H9 (cell line): ENCODE results near the gene ITGB8. TPM values are rescaled to one million over a fixed set of nuclear protein-coding genes. Genes with fewer than 3 reads are reported as not detected.

Source experiments
- DNase-seq: peaks from one replicate; pipeline ENCODE4 v3.0.0-alpha.2; 2017
- H2AFZ ChIP-seq: one replicate; pipeline ENCODE4 v1.6.1; 2013; ENCODE audit warnings: mild to moderate bottlenecking, low read length, control low read depth, moderate library complexity
- H2AK5ac ChIP-seq: 2 replicates; pipeline ENCODE4 v1.6.1; 2013; ENCODE audit warnings: low read length, control low read depth, mixed read lengths; ENCODE audit not compliant: insufficient read length
- H2BK120ac ChIP-seq: one replicate; pipeline ENCODE4 v1.6.1; 2013; ENCODE audit warnings: low read depth, mild to moderate bottlenecking, low read length, control low read depth, inconsistent platforms; ENCODE audit not compliant: poor library complexity, severe bottlenecking
- H2BK12ac ChIP-seq: 2 replicates; pipeline ENCODE4 v1.6.1; 2013; ENCODE audit warnings: low read length, control low read depth, mixed read lengths, low read depth; ENCODE audit not compliant: insufficient read length
- H2BK15ac ChIP-seq: 2 replicates; pipeline ENCODE4 v1.6.1; 2013; ENCODE audit warnings: low read depth, low read length, control low read depth
- H2BK20ac ChIP-seq: one replicate; pipeline ENCODE4 v1.6.1; 2013; ENCODE audit warnings: low read depth, mild to moderate bottlenecking, low read length, control low read depth, inconsistent platforms; ENCODE audit not compliant: poor library complexity, severe bottlenecking
- H2BK5ac ChIP-seq: 2 replicates; pipeline ENCODE4 v1.6.1; 2013; ENCODE audit warnings: low read length, control low read depth, mixed read lengths; ENCODE audit not compliant: insufficient read length
- H3K14ac ChIP-seq: 2 replicates; pipeline ENCODE4 v1.6.1; 2013; ENCODE audit warnings: low read length, control low read depth; ENCODE audit not compliant: insufficient read depth
- H3K18ac ChIP-seq: 2 replicates; pipeline ENCODE4 v1.6.1; 2013; ENCODE audit warnings: low read depth, mild to moderate bottlenecking, mixed read lengths, low read length, control low read depth; ENCODE audit not compliant: insufficient read length
- H3K23ac ChIP-seq: 2 replicates; pipeline ENCODE4 v1.6.1; 2013; ENCODE audit warnings: low read length, control low read depth, mixed read lengths, low read depth; ENCODE audit not compliant: insufficient read length
- H3K23me2 ChIP-seq: 2 replicates; pipeline ENCODE4 v1.6.1; 2013; ENCODE audit warnings: low read depth, mild to moderate bottlenecking, mixed read lengths, low read length, control low read depth; ENCODE audit not compliant: insufficient read length, poor library complexity, severe bottlenecking
- H3K27ac ChIP-seq: 2 replicates; pipeline ENCODE4 v1.5.1; 2013; ENCODE audit warnings: low read length, control low read depth, mixed read lengths, low read depth; ENCODE audit not compliant: insufficient read length
- H3K27me3 ChIP-seq: 2 replicates; pipeline ENCODE4 v1.6.1; 2013; ENCODE audit warnings: low read length, control low read depth, inconsistent platforms; ENCODE audit not compliant: insufficient read depth
- H3K4ac ChIP-seq: 2 replicates; pipeline ENCODE4 v1.6.1; 2013; ENCODE audit warnings: low read depth, mild to moderate bottlenecking, control low read depth, inconsistent platforms, low read length, moderate library complexity
- H3K4me1 ChIP-seq: 2 replicates; pipeline ENCODE4 v1.6.1; 2013; ENCODE audit warnings: low read length, control low read depth, inconsistent platforms; ENCODE audit not compliant: insufficient read depth
- H3K4me2 ChIP-seq: 2 replicates; pipeline ENCODE4 v1.6.1; 2013; ENCODE audit warnings: low read length, control low read depth, mixed read lengths; ENCODE audit not compliant: insufficient read length, insufficient read depth
- H3K56ac ChIP-seq: 2 replicates; pipeline ENCODE4 v1.6.1; 2013; ENCODE audit warnings: low read depth, mild to moderate bottlenecking, mixed read lengths, low read length, control low read depth; ENCODE audit not compliant: insufficient read length
- H3K79me1 ChIP-seq: 2 replicates; pipeline ENCODE4 v1.6.1; 2013; ENCODE audit warnings: low read depth, mild to moderate bottlenecking, moderate library complexity, low read length, control low read depth, inconsistent platforms; ENCODE audit not compliant: insufficient read depth, poor library complexity, severe bottlenecking
- H3K79me2 ChIP-seq: 2 replicates; pipeline ENCODE4 v1.6.1; 2013; ENCODE audit warnings: low read length, control low read depth, inconsistent platforms; ENCODE audit not compliant: insufficient read depth
- H3K9ac ChIP-seq: 2 replicates; pipeline ENCODE4 v1.6.1; 2013; ENCODE audit warnings: low read length, control low read depth, mixed read lengths; ENCODE audit not compliant: insufficient read length; ENCODE audit errors: extremely low read depth
- H3K9me3 ChIP-seq: one replicate; pipeline ENCODE4 v1.6.1; 2013; ENCODE audit warnings: low read depth, low read length, inconsistent platforms; ENCODE audit not compliant: control insufficient read depth
- H3T11ph ChIP-seq: one replicate; pipeline ENCODE4 v1.6.1; 2013; ENCODE audit warnings: mild to moderate bottlenecking, low read length, control low read depth, inconsistent platforms
- H4K20me1 ChIP-seq: one replicate; pipeline ENCODE4 v1.6.1; 2013; ENCODE audit not compliant: control insufficient read depth, insufficient read length, insufficient read depth
- H4K5ac ChIP-seq: 2 replicates; pipeline ENCODE4 v1.6.1; 2013; ENCODE audit warnings: low read depth, mild to moderate bottlenecking, mixed read lengths, low read length, control low read depth; ENCODE audit not compliant: insufficient read length
- H4K8ac ChIP-seq: replicated peaks from 2 replicates; pipeline ENCODE4 v1.6.1; 2013; ENCODE audit warnings: low read length, control low read depth, mixed read lengths, low read depth; ENCODE audit not compliant: insufficient read length
- H4K91ac ChIP-seq: 2 replicates; pipeline ENCODE4 v1.6.1; 2013; ENCODE audit warnings: low read depth, mild to moderate bottlenecking, moderate library complexity, mixed read lengths, low read length, control low read depth; ENCODE audit not compliant: insufficient read length
- H3K27ac Mint-ChIP-seq, 3 experiments: 2 replicates in 2 of 3; 3 replicates in 1 of 3; pipeline ENCODE4 v1.8.0; 2020 to 2021; ENCODE audit warnings: mixed read lengths in 3 of 3, mild to moderate bottlenecking in 1 of 3, moderate library complexity in 1 of 3
- H3K27me3 Mint-ChIP-seq: 2 replicates; pipeline ENCODE4 v1.8.0; 2021; ENCODE audit warnings: low read depth, mild to moderate bottlenecking, moderate library complexity, mixed read lengths
- H3K36me3 Mint-ChIP-seq, 3 experiments: 2 replicates in 2 of 3; 3 replicates in 1 of 3; pipeline ENCODE4 v1.8.0; 2020 to 2021; ENCODE audit warnings: low read depth in 3 of 3, mixed read lengths in 3 of 3; ENCODE audit not compliant: insufficient read depth in 1 of 3
- H3K4me1 Mint-ChIP-seq, 2 experiments: 2 replicates each; pipeline ENCODE4 v1.8.0; 2020; ENCODE audit warnings: mixed read lengths in 2 of 2
- H3K4me3 Mint-ChIP-seq, 2 experiments: 2 replicates in 1 of 2; 3 replicates in 1 of 2; pipeline ENCODE4 v1.8.0; 2020 to 2021; ENCODE audit warnings: mild to moderate bottlenecking in 2 of 2, mixed read lengths in 2 of 2, moderate library complexity in 1 of 2
- H3K9me3 Mint-ChIP-seq, 2 experiments: 2 replicates in 1 of 2; 3 replicates in 1 of 2; pipeline ENCODE4 v1.8.0; 2020; ENCODE audit warnings: mild to moderate bottlenecking in 2 of 2, mixed read lengths in 2 of 2, moderate library complexity in 1 of 2
- CTCF ChIP-seq: fragments of 200-600 bp; sonication (generic); conservative IDR thresholded peaks from 3 replicates; pipeline ENCODE4 v1.8.0; 2021; ENCODE audit warnings: antibody characterized with exemption, mild to moderate bottlenecking
- WGBS: extraction: QIAGEN DNeasy Blood & Tissue Kit; methylation state at CpG from one replicate; pipeline ENCODE4 v1.1.7; 2013; ENCODE audit warnings: missing lambda C conversion rate, low lambda C conversion rate, mixed read lengths; ENCODE audit not compliant: insufficient read length; ENCODE audit errors: extremely low coverage; 5-methylcytosine and 5-hydroxymethylcytosine counted together
- total RNA-seq: library from RNA; stranded (reverse); gene quantifications from 2 replicates; pipeline ENCODE4 v1.2.1, GENCODE V29; 2021

ITGB8 gene
- total RNA-seq, 1 experiment from 2014 or later = 7.6 TPM

- H2BK12ac ChIP-seq = no peak overlapping the region
- H2BK5ac ChIP-seq = no peak overlapping the region
- no peak overlapping the region for H3K9ac ChIP-seq
- H3T11ph ChIP-seq = no peak overlapping the region
- Mint-ChIP-seq H3K4me1 (peaks cover 9 to 12% of the 10 kb centered on the region in 2 experiments), H3K27ac (no peak overlapping the region), H3K27me3 (no peaks in the 10 kb centered on the region), H3K36me3 (no peaks in the 10 kb centered on the region), H3K9me3 (no peaks in the 10 kb centered on the region), H3K4me3 (no peak overlapping the region)
- no peak for TF ChIP-seq CTCF
- no peak overlapping the region for H2BK120ac ChIP-seq
- no peak overlapping the region for H2BK20ac ChIP-seq
- no peak overlapping the region for H3K4ac ChIP-seq
- H3K9me3 ChIP-seq = no peaks in the 10 kb centered on the region
- no peaks in the 10 kb centered on the region; the same call in 1 of the 2 replicates for H3K4me1 ChIP-seq
- no peak overlapping the region for H4K8ac ChIP-seq
- no peaks in the 10 kb centered on the region for H4K20me1 ChIP-seq
- no peak overlapping the region for H2AK5ac ChIP-seq
- no peak overlapping the region for H4K5ac ChIP-seq
- H3K27ac ChIP-seq = no peak overlapping the region
- no peak overlapping the region for H2AFZ ChIP-seq
- H3K18ac ChIP-seq = no peak overlapping the region
- H3K56ac ChIP-seq = no peak overlapping the region
- no peaks in the 10 kb centered on the region for H3K27me3 ChIP-seq
- DNase-seq = no peak
- no peak overlapping the region for H2BK15ac ChIP-seq
- no CpG with 5 or more reads among the region's 2 CpGs for WGBS
- no peak overlapping the region for H3K23ac ChIP-seq
- no peaks in the 10 kb centered on the region for H3K79me1 ChIP-seq
- H3K4me2 ChIP-seq = no peak overlapping the region
- no peaks in the 10 kb centered on the region for H3K79me2 ChIP-seq
- no peaks in the 10 kb centered on the region for H3K23me2 ChIP-seq
- no peak overlapping the region for H4K91ac ChIP-seq
- H3K14ac ChIP-seq = no peak overlapping the region
Observed at GRCh38 chr7:20447021-20447650, 116.4 kb downstream of the ITGB8 start.
